OCI-LY3 (cell line): Measurements from ENCODE around the gene LRP2.

ENCODE experiments used
- EZH2phosphoT487 ChIP-seq: fragments of 200-600 bp; shearing (Covaris generic); IDR thresholded peaks from 2 replicates; pipeline ENCODE4 v1.6.1; 2018; ENCODE audit warnings: antibody characterized with exemption, mixed run types, low read depth
- TF ChIP-seq, protein P1 (sequence below): fragments of 200-600, 300-600 bp; sonication (generic); IDR thresholded peaks from 2 replicates; pipeline ENCODE4 v1.5.1; 2014; ENCODE audit warnings: antibody characterized with exemption, low read length, low read depth

DNA sequence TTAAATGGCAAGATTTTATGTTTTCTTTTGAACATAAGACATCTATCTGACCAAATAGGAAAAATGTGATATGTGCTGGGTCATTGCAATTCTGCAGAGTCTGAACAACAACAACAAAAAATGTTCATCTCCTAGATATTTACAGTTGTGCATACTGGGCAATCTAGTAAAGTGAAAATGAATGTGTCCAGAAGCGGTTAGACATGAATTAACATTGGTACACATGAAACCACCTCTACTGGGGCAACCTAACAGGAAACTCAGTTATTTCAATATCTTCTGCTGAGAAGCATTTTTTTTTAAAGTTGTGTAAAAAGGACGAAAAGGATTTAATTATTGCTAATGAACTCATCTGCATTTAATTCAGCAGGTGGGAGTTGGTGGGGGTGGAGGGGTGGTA lies 216.1 kb downstream of the LRP2 start:
- TF ChIP-seq, protein P1, sequence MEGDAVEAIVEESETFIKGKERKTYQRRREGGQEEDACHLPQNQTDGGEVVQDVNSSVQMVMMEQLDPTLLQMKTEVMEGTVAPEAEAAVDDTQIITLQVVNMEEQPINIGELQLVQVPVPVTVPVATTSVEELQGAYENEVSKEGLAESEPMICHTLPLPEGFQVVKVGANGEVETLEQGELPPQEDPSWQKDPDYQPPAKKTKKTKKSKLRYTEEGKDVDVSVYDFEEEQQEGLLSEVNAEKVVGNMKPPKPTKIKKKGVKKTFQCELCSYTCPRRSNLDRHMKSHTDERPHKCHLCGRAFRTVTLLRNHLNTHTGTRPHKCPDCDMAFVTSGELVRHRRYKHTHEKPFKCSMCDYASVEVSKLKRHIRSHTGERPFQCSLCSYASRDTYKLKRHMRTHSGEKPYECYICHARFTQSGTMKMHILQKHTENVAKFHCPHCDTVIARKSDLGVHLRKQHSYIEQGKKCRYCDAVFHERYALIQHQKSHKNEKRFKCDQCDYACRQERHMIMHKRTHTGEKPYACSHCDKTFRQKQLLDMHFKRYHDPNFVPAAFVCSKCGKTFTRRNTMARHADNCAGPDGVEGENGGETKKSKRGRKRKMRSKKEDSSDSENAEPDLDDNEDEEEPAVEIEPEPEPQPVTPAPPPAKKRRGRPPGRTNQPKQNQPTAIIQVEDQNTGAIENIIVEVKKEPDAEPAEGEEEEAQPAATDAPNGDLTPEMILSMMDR: no peak
- TF ChIP-seq EZH2phosphoT487: no peak
